SJSA1 (cell line): ENCODE results near the gene WNT3. TPM values are rescaled to one million over a fixed set of nuclear protein-coding genes. Genes with fewer than 3 reads are reported as not detected.
A peak's percentile ranks its signal among the peaks of the same experiment; 100 is the strongest.

ENCODE experiments used
- DNase-seq, 2 experiments: peaks; one replicate each; pipeline ENCODE4 v3.0.0-alpha.2; 2015 to 2020; ENCODE audit warnings: low spot score in 2 of 2, low read depth in 1 of 2
- H3K27ac ChIP-seq: fragments of 250-450 bp; sonication (Bioruptor Pico); 2 replicates; pipeline ENCODE4 v1.5.1; 2020; ENCODE audit warnings: mild to moderate bottlenecking, moderate library complexity
- H3K27me3 ChIP-seq: fragments of 250-450 bp; sonication (Bioruptor Pico); replicated peaks from 2 replicates; pipeline ENCODE4 v1.5.1; 2020; ENCODE audit warnings: mild to moderate bottlenecking, moderate library complexity
- H3K36me3 ChIP-seq: fragments of 250-450 bp; sonication (Bioruptor Pico); 2 replicates; pipeline ENCODE4 v1.5.1; 2020; ENCODE audit warnings: mild to moderate bottlenecking
- H3K4me1 ChIP-seq: fragments of 250-450 bp; sonication (Bioruptor Pico); replicated peaks from 2 replicates; pipeline ENCODE4 v1.6.1; 2021; ENCODE audit warnings: mild to moderate bottlenecking
- H3K4me3 ChIP-seq: fragments of 250-450 bp; sonication (Bioruptor Pico); 2 replicates; pipeline ENCODE4 v1.5.1; 2020; ENCODE audit warnings: mild to moderate bottlenecking
- H3K9me3 ChIP-seq: fragments of 250-450 bp; sonication (Bioruptor Pico); replicated peaks from 2 replicates; pipeline ENCODE4 v1.5.1; 2020; ENCODE audit warnings: mild to moderate bottlenecking
- total RNA-seq: library from RNA; depleted of rRNA; stranded (reverse); fragments of >200 nt; shearing (Covaris generic); gene quantifications from 2 replicates; pipeline ENCODE4 v1.2.3, GENCODE V29; 2014; rRNA removed

The WNT3 gene
- total RNA-seq, 1 experiment from 2014 or later, result 4.0 TPM

DNA sequence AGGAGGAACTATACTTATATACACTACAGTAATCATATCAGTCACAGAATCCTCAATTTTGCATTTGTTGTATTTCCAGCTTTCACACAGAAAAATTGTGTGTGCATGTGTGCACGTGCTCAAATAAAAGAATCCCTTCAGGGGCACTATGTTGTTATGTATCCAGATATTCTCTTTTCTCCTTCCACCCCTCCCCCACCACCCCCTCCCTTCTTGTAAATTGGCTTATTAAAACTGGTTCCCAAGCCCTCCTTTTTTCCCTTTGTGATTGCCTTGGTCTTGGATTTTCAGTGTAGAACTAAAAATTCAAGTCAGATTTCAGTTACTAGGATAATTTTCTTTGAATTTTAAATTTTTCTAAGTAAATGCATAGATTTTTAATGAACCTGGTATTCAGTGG lies 86.3 kb downstream of the WNT3 start:
- H3K27me3 ChIP-seq, result no peaks in the 10 kb centered on the region
- DNase-seq, result no peak
- no peak overlapping the region for H3K4me3 ChIP-seq
- peaks cover 17% of the 10 kb centered on the region for H3K4me1 ChIP-seq
- peaks cover 11% of the 10 kb centered on the region; the same call in 1 of the 2 replicates for H3K36me3 ChIP-seq
- H3K9me3 ChIP-seq, result no peaks in the 10 kb centered on the region
- no peak overlapping the region for H3K27ac ChIP-seq

DNA sequence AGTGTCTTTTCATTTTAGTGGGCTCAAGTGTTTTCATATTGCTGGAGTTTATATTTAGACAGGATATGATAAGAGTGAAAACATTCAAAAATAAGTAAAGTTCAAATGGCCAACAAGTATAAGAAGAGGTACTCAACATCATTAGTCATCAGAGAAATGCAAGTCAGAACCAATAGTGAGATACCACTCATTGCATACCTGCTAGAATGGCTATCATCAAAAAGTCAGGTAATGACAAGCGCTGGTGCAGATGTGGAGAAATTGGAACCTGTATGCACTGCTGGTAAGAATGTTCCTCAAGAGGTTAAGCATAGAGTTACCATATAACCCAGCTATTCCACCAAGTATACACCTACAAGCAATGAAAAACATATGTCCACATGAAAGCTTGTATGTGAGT lies 87.8 kb downstream of the WNT3 start:
- peaks cover 29% of the 10 kb centered on the region for H3K4me1 ChIP-seq

DNA sequence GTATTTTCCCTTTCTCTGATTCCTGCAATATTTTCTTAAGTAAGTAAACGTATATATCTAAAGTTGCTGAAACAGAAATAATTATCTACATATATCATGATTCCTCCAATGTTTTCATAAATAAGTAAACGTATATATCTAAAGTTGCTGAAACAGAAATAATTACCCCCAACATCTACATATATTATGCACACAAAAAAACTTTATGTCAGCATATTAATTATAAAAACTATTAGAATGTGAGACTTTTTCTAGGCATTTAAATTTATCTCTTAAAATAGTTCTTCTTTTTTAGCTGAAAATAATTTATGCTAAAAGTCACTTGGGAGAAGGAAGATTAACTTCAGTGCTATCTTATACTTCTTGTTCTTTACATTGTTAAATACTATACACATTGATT lies 88.5 kb downstream of the WNT3 start:
- Histone ChIP-seq H3K27me3 (no peaks in the 10 kb centered on the region), H3K4me1 (peaks cover 29% of the 10 kb centered on the region), H3K4me3 (no peak overlapping the region), H3K27ac (no peak overlapping the region), H3K36me3 (peaks cover 12% of the 10 kb centered on the region), H3K9me3 (no peaks in the 10 kb centered on the region)
- no peak for DNase-seq

More for the DNA sequence above, 87.8 kb downstream of the WNT3 start:
- Histone ChIP-seq H3K27ac (no peak overlapping the region), H3K9me3 (no peaks in the 10 kb centered on the region), H3K36me3 (peaks cover 12% of the 10 kb centered on the region), H3K4me3 (no peak overlapping the region), H3K27me3 (no peaks in the 10 kb centered on the region)
- no peak for DNase-seq

DNA sequence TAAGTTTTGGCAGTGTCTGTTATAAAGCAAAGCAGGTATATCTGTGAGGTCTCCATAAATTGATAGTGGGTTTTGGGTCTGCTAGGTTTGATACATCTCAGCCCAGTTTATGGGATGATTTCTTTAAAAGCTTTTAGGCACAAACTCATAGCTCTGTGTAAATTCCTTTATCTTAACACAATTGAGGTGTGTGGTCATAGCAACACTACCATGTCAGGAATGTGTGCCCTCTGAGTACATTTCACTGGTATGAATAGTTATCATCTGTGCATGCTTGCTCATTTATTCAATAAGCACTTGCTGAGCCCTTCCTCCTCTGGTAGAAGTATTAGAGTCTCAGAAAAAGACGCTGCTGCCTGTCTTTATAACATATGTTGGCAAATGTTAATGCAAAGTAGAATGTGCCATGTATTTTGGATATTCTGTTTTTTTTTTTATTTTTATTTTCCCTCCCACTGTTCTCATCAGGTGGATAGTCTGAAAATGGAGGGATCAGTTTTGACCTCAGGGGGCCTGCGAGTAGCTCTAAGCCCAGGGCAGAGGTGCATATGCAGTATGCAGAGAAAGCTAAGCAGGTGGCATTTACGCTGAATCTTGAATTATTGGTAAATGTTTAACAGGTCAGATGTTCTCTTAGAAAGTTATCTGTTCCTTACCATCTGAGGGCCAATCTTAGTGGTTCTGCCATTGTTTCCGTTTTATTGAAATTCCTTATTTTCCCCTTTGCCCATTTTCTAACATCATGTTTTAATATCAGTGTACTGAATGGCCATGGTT lies 90.7 kb downstream of the WNT3 start:
- Histone ChIP-seq H3K36me3 (peaks cover 13% of the 10 kb centered on the region), H3K27me3 (no peaks in the 10 kb centered on the region), H3K9me3 (no peaks in the 10 kb centered on the region), H3K4me3 (no peak overlapping the region), H3K27ac (peak overlapping the region; percentile 88), H3K4me1 (peaks cover 23% of the 10 kb centered on the region)
- DNase-seq, result peak; percentile 59 to 72

DNA sequence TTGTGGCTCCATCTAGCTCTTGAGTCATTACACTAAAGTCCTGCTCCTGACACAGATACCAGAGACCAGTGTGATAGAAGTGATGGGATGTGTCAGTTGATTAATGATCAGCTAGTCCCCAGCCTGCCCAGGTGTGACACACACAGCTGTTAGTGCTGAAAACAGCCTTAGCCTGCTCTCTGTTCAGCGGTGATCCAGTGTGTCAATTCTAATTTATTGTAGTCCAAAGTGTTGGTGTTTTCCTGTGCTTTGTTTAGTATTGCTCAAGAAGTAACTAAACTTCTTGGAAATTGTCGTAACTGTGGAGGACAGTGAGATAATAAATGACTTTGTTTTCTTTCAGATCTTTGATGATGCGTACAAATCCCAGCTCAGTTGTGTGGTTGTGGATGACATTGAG lies 92.3 kb downstream of the WNT3 start:
- Histone ChIP-seq H3K4me1 (peaks cover 23% of the 10 kb centered on the region), H3K9me3 (no peaks in the 10 kb centered on the region), H3K27me3 (no peaks in the 10 kb centered on the region), H3K36me3 (peaks cover 15% of the 10 kb centered on the region), H3K4me3 (no peak overlapping the region), H3K27ac (peak overlapping the region; percentile 88)
- DNase-seq, result no peak

GRCh38 chr17:46722662-46723285 lies 95.7 kb downstream of the WNT3 start:
- Histone ChIP-seq H3K36me3 (peaks cover 8% of the 10 kb centered on the region), H3K27me3 (no peaks in the 10 kb centered on the region), H3K27ac (no peak overlapping the region), H3K4me1 (peaks cover 18% of the 10 kb centered on the region), H3K9me3 (no peaks in the 10 kb centered on the region), H3K4me3 (no peak overlapping the region)
- no peak for DNase-seq

- no peaks in the 10 kb centered on the region for H3K27me3 ChIP-seq
- no peak overlapping the region for H3K27ac ChIP-seq
- no peak for DNase-seq
- H3K9me3 ChIP-seq, result no peaks in the 10 kb centered on the region
- no peaks in the 10 kb centered on the region for H3K4me1 ChIP-seq
- peaks cover 11% of the 10 kb centered on the region; the same call in 1 of the 2 replicates for H3K36me3 ChIP-seq
- H3K4me3 ChIP-seq, result no peak overlapping the region
Measured at GRCh38 chr17:46720408-46720807, 98.1 kb downstream of the WNT3 start.

- H3K27ac ChIP-seq, result no peak overlapping the region
- H3K4me3 ChIP-seq, result no peak overlapping the region
- H3K36me3 ChIP-seq, result peaks cover 11% of the 10 kb centered on the region; the same call in 1 of the 2 replicates
- no peak for DNase-seq
- H3K4me1 ChIP-seq, result no peaks in the 10 kb centered on the region
- no peaks in the 10 kb centered on the region for H3K9me3 ChIP-seq
- H3K27me3 ChIP-seq, result no peaks in the 10 kb centered on the region
Measured at GRCh38 chr17:46719891-46720290, 98.6 kb downstream of the WNT3 start.

DNA sequence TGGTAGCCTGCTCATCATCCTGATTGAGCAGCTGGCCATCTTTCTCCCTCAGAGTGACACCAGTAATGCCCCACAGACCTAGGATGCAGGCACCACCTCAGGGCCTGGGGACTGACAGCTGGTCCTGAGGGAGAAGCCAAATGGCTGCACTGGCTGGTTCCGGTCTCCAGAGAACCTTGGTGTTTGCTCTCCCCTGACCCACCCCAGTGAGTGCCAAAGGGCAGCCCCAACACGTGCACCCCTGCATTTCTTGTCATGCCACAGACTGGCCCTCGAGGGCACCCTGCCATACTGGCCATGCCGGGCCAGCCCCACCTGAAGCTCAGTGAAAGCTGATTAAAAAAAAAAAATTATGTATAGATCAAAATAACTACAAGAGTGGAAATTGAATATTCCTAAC lies 100.5 kb downstream of the WNT3 start:
- Histone ChIP-seq H3K4me3 (no peak overlapping the region), H3K36me3 (peaks cover 18% of the 10 kb centered on the region), H3K27me3 (no peaks in the 10 kb centered on the region), H3K9me3 (no peaks in the 10 kb centered on the region), H3K27ac (no peak overlapping the region), H3K4me1 (no peaks in the 10 kb centered on the region)
- no peak for DNase-seq

Other genes starting within 250 kb of the WNT3 start
- 5.0 and 15.0 TPM in 2 replicates for gene ARL17A, start 239.0 kb downstream of the WNT3 start, total RNA-seq
- gene NSF, start 228.0 kb downstream of the WNT3 start, total RNA-seq, result 52.8 and 71.2 TPM in 2 replicates
- gene WNT9B, start 32.9 kb upstream of the WNT3 start, total RNA-seq, result not detected in 2 replicates
- gene GOSR2, start 104.5 kb upstream of the WNT3 start, total RNA-seq, result 55.4 and 71.9 TPM in 2 replicates
- not detected in 2 replicates for gene RPRML, start 160.6 kb upstream of the WNT3 start, total RNA-seq